Kidney capillary endothelial cell (primary cell): ENCODE results near the gene EEPD1.
A peak's percentile ranks its signal among the peaks of the same experiment; 100 is the strongest.
"Not testable (repeated sequence)": the region's sequence is repeated elsewhere in the genome, so short reads cannot be mapped to it uniquely, and the experiment has no call there.

Source experiments
- DNase-seq: peaks from one replicate; pipeline ENCODE4 v3.0.0-alpha.2; 2018; ENCODE audit warnings: low spot score

EEPD1 gene

DNA sequence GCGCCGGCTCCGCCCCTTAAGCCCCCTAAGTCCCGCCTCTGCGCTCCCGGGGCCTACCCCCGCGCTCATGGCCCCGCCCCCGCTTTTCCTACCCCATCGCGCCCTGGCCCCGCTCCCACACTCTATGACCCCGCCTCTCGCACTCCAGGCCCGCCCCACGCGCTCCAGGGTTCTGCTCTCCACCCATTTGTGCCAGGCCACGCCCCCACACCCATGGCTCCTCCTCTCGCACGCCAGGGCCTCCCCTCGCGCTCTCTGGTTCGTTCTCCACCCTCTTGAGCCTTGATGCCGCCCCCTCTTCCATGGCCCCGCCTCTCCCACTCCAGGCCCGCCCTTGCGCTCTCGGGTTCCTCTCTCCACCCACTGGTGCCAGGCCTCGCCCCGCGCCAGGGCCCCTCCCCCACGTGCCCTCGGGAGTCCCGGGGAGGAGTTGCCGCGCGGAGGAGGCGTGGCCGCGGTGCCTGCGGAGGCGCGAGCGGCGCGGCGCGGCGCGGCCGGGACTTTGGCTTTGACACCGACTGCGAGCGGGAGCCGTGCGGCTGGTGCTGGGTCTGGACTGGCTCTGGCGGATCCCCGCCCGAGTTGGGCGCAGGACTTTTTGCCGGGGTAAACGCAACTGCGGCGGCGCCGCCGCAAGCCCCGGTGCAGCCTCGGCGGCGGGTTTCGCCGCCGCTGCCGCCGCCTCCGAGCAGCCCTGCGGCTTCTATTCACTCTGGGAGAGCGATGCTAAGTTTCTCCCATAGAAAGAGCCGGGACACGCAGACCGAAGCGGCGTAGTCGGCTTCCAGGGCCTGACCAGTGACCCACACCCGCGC is at the start of gene EEPD1:
TSS of gene EEPD1 (plus strand) at position 499 of the 815 bp plus-strand sequence. CDS start 1,071 bp downstream, outside the sequence.
- peak; percentile 98 for DNase-seq

DNA sequence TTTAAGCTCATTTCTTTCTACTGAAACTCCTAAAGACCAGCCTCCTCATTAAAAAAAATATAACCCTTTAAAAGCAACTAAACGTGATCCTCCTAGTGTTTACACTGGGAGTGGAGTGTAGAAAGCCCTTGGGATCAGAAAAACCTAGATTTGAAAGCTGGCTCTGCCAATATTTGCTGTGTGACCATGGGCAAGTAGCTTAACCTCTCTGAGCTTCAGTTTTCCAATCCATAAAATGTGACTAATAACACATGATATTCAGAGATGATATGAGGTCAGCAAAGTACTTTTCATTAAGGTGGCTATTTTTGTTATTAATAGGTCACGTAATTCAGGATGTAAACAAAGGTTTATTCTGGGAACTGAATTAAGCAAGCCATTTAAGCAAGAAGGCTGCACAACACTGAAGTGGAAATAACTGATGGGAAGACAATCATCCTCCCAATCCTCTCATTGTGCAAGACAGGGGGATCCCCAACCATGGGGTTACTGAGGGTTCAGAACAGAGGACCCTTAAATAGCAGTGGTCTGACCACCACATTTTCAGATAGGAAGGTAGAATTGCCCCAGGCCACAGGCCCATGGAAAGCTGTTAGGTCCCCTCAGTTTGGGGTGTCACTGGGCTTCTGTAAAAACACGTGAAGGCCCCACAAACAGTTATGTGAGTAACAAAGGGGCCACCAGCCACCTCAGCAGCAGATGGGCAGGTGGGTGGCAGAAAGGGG is 49.1 kb upstream of the EEPD1 start:
- no peak for DNase-seq

DNA sequence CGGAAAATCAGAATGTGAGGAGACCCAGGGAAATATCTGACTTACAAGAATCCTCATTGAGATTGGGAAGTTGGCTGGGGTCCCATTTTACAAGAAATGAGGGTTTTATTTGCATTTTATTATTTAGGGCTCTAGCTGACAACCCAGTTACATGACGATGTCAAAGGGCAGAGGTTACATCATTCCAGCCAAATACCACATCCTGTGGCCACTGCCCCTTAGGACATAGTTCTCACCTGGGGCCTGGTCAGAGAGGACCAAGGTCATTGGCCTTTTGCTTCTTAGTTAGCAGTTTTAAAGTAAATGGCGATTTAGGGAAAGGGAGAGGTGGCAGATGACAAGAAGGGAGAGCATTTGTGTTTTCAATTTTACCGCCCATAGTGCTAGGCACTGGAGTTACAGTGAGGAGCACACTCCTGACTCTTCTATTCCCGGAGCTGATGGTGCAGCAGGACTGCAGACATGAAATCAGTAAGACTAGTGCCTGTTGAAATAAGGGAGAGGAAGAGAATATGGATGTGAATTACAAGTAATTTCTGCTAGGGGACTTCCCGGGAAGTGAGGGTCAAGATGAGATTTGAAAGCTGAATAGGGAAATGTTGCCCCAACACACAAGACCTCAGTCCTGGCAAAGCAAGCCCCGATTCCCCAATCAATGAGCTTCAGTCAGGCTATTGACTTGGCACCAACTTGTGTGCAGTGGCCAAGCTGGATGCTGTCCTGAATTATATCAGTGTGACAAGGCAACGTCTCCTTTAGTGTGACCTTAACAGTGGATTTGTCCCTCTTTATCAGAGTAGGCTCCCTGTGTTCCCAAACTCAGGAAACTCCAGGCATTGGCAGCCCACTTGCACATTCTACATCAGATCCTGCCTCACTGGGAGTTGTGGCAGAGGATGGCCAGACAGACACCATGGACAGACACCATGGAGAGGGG is 45.8 kb upstream of the EEPD1 start:
- not testable (repeated sequence) for DNase-seq

DNA sequence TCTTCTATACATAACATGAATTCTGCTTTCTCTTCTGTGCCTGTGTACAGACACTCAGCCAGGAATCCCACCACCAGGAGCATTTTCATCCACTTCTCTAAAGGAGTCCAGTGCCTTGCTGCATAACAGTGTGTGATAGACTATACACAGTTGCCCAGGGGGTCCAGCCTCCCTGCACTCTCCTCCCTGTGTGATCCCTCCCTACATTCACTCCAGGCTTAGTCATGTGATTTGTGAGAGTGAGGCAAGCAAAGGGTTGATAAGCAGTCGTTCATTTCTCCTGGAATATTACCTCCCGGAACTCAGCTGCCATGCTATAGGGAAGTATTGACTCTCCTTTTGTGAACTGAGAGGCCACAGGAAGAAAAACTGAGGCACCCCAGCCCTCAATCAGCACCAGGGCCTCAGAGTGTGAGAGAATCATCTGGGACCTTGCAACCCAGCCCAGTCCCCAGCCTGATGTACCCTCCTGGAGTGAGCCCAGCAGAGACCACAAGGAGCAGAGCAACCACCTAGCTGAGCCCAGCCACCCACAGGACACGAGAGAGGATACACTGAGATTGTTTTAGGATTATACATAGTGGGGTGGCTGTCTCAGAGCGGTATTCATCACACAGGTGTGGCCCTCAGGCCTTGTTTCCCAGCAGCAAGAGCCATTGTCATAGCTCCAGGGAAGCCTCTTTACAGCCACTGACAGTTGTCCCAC is 45.0 kb upstream of the EEPD1 start:
- no peak for DNase-seq

DNA sequence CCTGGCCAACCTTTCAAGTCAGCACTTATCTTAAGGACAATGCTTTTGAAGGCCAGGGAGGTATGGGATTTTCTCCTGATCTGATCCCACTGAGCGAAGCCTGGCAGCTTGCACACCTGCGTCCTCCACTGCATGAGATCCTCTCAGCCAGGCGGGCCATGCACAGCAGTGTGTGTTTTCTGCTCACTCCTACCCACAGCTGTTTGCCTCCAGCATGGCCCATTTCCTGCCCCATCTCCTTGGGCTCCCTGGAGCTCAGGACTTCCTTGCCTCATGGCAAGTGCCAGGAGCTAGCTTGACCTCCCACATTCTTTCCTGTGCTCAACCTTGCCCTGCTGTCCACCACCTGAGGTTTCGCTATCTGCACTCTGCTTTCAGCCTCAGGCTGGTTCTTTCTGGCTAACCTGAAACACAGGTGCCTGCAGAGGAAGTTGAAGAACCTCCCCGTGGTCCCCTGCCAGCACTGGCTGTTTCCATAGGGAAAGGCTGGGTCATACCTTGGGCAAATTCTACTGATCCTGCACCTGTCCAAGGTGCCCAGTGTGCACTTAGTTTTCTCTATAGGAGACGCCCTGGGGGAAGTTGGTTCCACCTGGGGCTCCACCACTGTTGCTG is 43.9 kb upstream of the EEPD1 start:
- DNase-seq, result no peak

DNA sequence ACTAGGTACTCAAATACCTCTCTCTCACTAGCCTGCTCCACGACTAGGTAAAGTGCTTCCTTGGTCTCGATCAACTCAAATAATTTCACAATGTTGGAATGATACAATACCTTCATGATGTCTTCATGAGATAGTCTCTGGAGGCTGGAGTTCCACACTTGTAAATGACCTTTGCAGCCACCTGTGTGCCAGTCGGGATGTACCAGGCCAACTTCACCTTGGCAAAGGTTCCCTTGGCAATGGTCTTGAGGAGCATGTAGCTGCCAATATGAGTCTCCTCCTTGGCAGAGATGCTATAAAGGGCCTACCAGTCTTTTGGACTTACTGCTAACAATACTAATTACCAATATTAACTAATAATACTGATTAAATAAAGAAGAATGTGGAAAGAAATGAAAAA is 42.5 kb upstream of the EEPD1 start:
- DNase-seq, result no peak

DNA sequence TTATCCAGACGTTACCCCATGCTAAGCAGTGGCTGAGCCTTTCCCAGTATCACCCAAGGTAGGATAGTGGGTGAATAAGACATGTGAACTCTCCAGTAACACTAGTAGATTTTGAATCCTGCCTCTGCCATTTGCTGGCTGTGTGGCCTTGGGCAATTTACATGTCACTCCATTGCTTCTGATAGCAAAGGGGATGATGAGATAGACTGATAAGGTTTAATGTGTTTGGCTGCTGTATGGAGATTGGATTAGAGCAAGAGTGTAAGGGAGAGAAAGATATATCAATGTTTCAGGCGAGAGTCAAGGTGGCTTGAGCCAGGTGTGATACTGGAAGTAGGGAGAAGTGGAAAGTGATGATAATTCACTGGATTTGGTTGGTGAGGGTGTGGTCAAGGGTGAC is 40.1 kb upstream of the EEPD1 start:
- DNase-seq, result no peak

DNA sequence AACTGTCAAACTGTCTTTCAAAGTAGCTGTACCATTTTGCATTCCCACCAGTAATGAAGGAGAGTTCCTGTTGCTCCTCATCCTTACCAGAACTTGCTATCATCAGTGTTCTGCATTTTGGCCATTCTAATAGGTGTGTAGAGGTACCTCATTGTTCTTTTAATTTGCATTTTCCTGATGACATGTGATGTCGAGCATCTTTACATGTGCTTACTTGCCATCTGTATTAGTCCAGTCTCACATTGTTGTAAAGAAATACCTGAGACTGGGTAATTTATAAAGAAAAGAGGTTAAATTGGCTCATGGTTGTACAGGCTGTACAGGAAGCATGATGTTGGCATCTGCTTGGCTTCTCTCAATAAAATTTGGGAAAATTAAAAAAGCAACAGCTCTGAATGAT is 38.7 kb upstream of the EEPD1 start:
- DNase-seq, result no peak

DNA sequence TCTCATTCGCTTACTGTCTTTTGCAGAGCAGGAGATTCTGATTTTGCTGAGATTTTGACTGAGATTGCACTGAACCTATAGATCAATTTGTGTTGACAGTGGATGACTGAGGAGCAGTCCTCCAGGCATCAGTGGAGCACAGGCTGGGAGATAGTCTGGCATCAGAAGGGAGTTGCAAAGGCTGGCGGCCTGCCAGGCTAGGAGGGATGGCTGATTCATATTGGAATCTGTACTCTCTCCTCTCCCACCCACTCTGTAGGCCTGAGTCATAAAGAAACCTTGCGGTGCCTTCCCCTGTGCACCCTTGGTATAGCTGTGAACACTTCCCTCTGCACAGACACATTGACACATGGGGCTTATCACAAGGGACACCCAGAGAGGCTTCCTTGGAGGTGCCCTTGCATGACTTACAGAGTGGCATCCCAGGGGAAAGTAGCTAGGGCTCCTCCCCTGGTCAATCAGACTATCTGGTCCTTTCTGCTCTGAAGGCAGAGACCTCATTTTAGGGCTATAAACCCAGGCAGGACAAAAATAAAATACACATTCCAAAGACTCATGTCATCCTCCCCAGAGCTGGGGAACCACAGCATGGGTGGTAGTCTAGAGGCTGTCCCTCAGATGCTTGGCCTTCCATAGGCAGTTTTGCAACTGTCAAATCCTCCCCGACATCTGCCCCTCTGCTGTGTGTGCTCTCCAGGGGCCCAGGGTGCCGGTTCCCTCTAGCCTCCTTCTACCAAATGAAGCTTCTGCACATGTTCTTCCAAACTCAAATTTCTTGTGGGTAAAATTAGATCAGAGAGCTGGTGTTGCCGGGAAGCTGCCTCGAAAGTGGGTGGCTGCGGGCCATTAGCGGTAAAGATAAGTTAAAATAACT is 37.4 kb upstream of the EEPD1 start:
- DNase-seq, result peak; percentile 97

DNA sequence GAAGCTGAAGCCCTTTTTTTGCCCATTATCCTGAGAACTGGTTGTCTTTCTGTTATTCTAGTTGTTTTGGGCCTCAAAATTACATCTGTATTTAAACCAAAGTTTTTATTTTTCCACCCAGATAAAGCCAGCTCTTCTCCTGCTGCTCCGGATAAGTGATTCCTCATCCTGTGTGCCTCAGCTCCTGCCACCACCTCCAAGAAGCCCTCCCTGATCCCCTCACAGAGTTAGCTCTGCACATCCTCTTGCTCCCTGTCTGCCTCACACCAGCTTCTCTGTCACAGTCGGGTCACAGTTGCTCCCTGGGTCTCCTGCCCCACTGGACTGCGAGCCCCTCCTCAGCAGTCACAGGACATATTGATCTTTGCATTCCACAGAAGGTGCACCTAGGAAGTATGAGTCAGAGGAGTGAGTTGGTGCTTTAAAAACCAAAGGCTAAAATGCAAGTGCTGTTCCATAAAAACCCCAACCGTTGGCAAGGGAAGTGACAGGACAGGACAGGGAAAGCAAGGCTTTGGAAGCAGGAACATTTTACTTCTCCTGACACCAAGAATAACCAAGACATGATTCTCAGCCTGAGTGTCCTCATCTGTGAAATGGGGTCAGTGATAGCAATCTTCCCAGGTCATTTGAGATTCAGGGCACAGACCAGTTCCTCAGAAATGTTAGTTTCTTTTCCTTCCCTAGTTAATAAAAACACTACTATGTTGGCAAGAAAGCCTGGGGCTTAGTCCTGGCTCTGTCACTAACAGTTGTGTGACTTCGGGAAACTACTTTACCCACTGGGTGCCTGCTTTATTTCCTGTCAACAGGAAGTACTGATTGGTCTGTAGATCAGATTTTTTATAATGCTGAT is 36.5 kb upstream of the EEPD1 start:
- no peak for DNase-seq

DNA sequence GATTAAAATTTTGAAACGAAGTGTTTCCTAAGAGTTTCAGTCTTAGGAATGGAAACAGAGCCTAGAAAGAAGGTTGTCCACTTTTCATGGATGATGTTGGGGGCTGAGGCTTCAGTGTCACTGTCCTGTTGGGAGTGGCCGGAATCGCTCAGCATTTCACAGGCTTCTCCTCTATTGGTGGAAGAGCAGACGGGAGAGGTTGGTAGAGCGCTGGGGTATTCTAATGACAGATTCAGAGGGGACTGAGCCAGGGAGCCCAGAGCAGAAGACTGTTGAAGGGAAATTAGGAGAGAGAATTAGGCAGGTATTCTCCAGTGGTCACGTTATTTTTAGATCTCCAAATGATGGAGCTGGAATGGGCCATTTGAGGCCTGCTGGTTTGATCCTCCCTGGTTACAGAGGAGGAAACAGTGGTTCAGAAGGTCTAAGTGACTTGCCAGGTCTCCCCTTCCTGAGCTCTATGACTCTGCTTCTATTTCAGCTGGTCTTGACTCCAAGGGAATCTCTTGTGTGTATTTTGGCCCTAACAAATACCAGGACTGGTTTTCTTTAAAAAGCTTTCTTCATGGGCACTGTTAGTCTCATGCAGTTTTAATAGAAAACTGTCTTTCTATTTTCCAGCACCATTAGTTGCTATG is 35.7 kb upstream of the EEPD1 start:
- no peak for DNase-seq

DNA sequence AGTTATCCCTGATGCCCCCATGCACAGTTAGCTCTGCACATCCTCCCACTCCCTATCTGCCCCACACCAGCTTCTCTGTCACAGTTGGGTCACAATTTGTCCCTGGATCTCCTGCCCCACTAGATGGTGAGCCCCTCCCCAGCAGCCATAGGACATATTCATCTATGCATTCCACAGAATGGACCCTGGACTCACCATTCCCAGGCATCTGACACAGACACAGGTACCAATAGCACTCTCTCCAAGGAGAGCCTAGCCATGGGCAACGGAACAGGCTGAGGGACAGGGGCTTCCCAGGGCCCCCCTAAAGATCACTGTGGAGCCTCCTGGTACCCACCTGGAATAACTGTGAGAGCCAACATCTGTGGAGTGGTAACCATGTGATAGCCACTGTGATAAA is 34.7 kb upstream of the EEPD1 start:
- no peak for DNase-seq

DNA sequence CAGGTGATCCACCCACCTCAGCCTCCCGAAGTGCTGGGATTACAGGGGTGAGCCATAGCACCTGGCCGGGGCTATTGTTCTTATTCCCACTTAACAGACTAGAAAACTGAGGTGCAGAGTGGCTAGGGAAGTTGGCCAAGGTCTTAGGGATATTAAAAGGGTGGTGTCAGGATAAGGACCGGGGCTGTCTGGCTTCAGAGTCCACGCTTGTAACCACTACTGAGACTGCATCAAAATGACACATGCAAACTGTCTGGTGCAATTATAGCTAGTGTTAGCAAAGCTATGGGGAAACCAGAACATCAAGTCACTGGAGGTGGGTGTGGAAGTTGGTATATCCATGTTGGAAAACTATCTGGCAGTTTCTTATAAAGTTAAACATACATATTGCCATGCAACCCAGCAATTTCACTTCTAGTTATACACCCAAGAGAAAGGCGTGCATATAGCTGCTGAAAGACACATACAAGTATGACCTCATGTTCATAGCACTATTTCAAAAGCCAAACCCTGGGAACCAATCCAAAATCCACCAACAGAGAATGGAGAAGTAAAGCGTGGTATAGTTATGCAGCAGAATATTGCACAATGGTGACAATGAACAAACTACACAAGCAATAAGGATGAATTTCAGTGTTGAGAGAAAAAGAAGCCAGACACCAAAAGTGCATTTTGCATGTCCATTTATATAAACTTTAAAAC is 33.9 kb upstream of the EEPD1 start:
- no peak for DNase-seq

DNA sequence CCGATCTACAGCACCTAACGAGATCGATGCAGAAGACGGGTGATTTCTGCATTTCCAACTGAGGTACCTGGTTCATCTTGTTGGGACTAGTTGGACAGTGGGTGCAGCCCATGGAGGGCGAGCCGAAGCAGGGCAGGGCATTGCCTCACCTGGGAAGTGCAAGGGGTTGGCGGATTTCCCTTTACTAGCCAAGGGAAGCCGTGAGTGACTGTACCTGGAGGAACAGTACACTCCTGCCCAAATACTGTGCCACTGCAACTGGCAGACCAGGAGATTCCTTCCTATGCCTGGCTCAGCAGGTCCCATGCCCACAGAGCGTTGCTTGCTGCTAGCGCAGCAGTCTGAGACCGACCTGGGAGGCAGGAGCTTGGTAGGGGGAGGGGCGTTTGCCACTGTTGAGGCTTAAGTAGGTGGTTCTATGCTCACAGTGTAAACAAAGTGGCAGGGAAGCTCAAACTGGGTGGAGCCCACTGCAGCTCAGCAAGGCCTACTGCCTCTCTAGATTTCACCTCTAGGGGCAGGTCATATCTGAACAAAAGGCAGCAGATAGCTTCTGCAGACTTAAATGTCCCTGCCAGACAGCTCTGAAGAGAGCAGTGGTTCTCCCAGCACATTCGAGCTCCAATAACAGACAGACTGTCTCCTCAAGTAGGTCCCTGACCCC is 32.9 kb upstream of the EEPD1 start:
- not testable (repeated sequence) for DNase-seq

DNA sequence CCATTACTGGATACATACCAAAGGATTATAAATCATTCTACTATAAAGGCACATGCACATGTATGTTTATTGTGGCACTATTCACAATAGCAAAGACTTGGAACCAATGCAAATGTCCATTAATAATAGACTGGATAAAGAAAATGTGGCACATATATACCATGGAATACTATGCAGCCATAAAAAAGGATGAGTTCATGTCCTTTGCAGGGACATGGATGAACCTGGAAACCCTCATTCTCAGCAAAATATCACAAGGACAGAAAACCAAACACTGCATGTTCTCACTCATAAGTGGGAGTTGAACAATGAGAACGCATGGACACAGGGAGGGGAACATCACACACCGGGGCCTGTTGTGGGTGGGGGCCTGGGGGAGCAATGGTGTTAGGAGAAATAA is 27.4 kb upstream of the EEPD1 start:
- not testable (repeated sequence) for DNase-seq

DNA sequence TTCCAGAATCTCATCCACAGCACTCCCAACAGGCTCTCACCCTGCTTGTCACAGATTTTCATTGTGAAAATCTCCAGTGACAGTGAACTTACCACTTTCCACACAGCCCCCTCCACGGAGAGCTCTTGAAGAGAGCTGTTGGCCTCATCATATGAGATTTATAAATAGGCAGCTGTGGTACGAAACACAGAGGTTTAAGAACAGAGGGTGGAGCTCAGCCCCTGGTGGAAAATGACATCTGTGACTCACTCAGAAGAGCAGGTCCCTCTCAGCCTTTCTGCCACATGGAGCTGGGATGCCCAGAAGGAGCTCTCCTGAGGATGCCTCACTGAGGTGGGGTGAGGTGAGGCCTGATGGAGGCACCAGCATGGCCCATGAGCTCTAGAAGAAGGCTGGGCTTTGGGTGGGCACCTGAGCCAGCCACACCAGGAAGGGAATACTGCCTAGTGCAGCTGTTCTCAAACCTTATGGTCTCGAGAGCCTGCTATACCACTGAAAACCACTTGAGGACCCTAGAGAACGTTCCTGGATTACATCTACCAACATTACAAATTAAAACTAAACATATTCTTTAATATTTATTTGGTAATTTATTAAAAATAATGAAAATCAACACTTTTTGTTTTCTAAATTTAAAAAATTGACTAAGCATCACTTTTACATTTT is 25.8 kb upstream of the EEPD1 start:
- DNase-seq, result no peak

DNA sequence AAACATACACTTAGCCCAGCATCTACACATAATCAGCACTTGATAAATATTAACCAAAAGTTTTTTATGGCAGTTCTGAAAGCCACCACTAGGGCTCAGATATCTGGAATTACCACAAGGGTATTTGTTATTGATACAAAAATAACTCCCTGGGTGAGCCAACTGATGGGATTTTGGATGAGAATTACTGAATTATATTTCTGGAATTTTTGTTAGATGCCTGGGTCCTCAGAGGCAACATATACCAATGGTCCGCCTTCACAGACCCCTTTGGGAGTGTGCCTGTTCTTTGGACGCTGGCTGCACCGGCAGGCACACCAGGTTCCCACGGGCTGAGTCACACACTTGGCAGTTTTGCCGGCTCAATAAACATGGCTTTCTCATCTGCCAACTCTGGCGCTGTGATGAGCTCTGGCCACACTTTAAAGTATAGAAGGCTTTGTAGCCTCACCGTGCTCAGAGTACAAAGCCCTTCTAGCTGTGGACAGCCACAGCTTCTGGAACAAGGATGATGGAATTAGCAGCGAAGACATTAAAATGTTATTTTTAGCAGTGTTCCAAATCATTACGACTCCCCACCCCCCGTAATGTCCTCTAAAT is 24.5 kb upstream of the EEPD1 start:
- peak; percentile 15 for DNase-seq
